RWPE1 (cell line): ENCODE results near the gene TSNAXIP1.

Source experiments
- CTCF ChIA-PET: fragments of 350-600 bp; sonication (Branson Sonifier 250); formaldehyde crosslinking; extraction: SDS; loops from one replicate; lab custom pipeline; 2021; lab: Yijun Ruan, JAX
- POLR2A ChIA-PET: fragments of 400-600 bp; formaldehyde crosslinking; extraction: SDS; loops from one replicate; lab custom pipeline; 2020; ENCODE audit warnings: antibody characterized with exemption; ENCODE audit not compliant: low non-redundant PET; lab: Yijun Ruan, JAX
- DNase-seq: peaks from one replicate; pipeline ENCODE4 v3.0.0; 2012; ENCODE audit warnings: low spot score
- H3K27ac ChIP-seq: fragments of 450-650 bp; 2 replicates; pipeline ENCODE4 v1.5.1; 2017
- CTCF ChIP-seq: fragments of 450-650 bp; conservative IDR thresholded peaks from 2 replicates; pipeline ENCODE4 v1.5.1; 2017; ENCODE audit warnings: low read depth, mild to moderate bottlenecking

The TSNAXIP1 gene

DNA sequence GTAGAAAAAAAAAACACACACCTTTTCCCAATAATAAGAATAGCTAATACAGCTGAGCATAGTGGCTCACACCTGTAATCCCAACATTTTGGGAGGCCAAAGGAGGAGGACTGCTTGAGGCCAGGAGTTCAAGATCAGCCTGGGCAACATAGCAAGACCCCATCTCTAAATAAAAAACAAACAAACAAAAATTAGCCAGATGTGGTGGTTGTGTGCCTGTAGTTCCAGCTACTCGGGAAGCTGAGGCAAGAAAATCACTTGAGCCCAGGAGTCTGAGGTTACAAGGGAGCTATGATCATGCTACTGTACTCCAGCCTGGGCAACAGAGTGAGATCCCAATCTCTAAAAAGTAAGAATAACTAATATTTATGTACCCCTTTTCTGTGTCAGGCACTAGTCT is 44.8 kb upstream of the TSNAXIP1 start:
- DNase-seq, result no peak
- no peak overlapping the region for H3K27ac ChIP-seq
- CTCF ChIA-PET, result interaction anchor here (0.8 kb wide), 1 partner anchor 67 kb away, joined by 5 read pairs; no protein-coding TSS in a partner anchor
- no peak for TF ChIP-seq CTCF
- POLR2A ChIA-PET, result no interaction called here

GRCh38 chr16:67762385-67762784 is 44.3 kb upstream of the TSNAXIP1 start:
- ChIA-PET CTCF (interaction anchor here (0.8 kb wide), 1 partner anchor 66 kb away, joined by 5 read pairs; no protein-coding TSS in a partner anchor), POLR2A (no interaction called here)
- no peak for TF ChIP-seq CTCF

DNA sequence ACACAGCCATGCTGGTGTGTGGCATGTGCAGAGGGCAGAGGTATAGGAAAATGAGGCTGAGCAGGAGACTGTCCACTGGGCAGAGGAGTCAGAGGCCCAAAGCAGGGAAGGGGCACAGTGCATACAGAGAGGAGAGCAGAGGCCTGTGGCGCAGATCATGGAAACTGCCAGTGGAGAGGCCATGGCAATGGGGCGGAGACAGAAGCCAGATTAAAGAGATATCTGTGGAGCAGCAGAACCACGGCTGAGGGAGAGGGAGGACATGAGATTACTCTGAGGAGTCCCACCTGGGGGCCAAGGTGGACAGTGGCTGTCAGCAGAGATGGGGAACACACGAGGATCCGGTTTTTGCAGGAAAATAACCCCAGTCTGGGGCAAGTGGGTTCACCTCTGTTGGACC is 43.6 kb upstream of the TSNAXIP1 start:
- no peak for DNase-seq
- no peak for TF ChIP-seq CTCF
- POLR2A ChIA-PET, result no interaction called here
- H3K27ac ChIP-seq, result peak overlapping the region; percentile 12; the same call in 1 of the 2 replicates
- CTCF ChIA-PET, result interaction anchor here (0.6 kb wide), 1 partner anchor 22 kb away, joined by 6 read pairs; no protein-coding TSS in a partner anchor

More at GRCh38 chr16:67762385-67762784, 44.3 kb upstream of the TSNAXIP1 start:
- peak overlapping the region; percentile 12; the same call in 1 of the 2 replicates for H3K27ac ChIP-seq
- no peak for DNase-seq

DNA sequence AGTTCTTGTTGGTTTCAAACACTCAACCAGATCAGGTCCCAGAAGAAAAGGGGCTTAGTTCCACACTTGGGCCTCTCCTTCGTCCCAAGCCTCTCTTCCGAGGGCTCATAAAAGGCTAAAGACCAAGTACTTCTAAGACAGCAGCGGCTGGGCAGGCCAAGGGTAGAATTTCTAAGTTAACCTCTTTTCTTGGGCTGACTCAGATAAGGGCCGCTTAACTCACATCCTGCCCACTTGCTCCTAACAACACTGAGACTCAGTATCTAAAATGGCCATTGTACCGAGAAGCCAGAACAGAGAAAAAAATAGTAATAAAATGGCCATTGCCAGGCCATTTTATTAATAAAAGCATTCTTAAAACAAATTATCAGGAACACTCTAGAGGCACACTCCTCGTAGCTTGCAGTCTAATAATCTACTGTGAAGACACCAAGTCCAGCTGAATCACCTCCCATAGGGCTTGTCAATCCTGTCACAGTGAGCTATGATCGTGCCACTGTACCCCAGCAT is 42.5 kb upstream of the TSNAXIP1 start:
- CTCF ChIA-PET, result no interaction called here
- TF ChIP-seq CTCF, result no peak
- no peak overlapping the region for H3K27ac ChIP-seq
- POLR2A ChIA-PET, result no interaction called here
- no peak for DNase-seq

GRCh38 chr16:67766291-67766690 is 40.4 kb upstream of the TSNAXIP1 start:
- CTCF ChIA-PET, result interaction anchor here (0.7 kb wide), 1 partner anchor 10 kb away, joined by 3 read pairs; no protein-coding TSS in a partner anchor
- H3K27ac ChIP-seq, result no peak overlapping the region
- no peak for DNase-seq
- POLR2A ChIA-PET, result interaction anchor here (0.6 kb wide), 1 partner anchor 997 kb away, joined by 3 read pairs; no protein-coding TSS in a partner anchor
- no peak for TF ChIP-seq CTCF

DNA sequence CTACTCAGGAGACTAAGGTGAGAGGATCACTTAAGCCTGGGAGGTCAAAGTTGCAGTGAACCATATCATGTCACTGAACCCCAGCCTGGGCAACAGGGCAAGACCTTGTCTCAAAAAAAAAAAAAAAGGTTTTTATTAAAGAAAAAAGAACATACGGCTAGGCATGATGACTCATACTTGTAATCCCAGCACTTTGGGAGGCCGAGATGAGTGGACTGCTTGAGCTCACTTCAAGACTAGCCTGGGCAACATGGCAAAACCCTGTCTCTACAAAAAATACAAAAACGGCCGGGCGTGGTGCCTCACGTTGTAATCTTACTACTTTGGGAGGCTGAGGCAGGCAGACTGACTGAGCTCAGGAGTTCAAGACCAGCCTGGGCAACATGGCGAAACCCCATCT is 38.7 kb upstream of the TSNAXIP1 start:
- TF ChIP-seq CTCF, result no peak
- peak overlapping the region; percentile 70 for H3K27ac ChIP-seq
- CTCF ChIA-PET, result interaction anchor here (0.6 to 0.8 kb wide), 3 partner anchors 154 to 188 kb away, joined by 3 to 9 read pairs (median 4); no protein-coding TSS in a partner anchor
- POLR2A ChIA-PET, result no interaction called here
- DNase-seq, result no peak
